ENCODE results near the gene ADAM20.
"Not testable (repeated sequence)": the region's sequence is repeated elsewhere in the genome, so short reads cannot be mapped to it uniquely, and the experiment has no call there.

GRCh38 chr14:70475459-70475858 is 59.3 kb downstream of the ADAM20 start:
- TF ChIP-seq CTCF (conservative IDR thresholded peaks at IDR 0.05; ENCODE audit: low read depth, low read length); EZH2 (IDR thresholded peaks at IDR 0.05; ENCODE audit: low read length, unreplicated experiment); EZH2phosphoT487 (IDR thresholded peaks at IDR 0.05; ENCODE audit: borderline replicate concordance, low read length): not testable (repeated sequence)

Data from PC-3 (cell line).